GM21390 (cell line): ENCODE data around the gene TBC1D5.
"Not testable (repeated sequence)": the region's sequence is repeated elsewhere in the genome, so short reads cannot be mapped to it uniquely, and the experiment has no call there.

Experiments
- ATAC-seq: cut with Tn5 transposase; IDR thresholded peaks from one replicate; pipeline ENCODE4 v1.9.1; 2021; ENCODE audit not compliant: unreplicated experiment

The TBC1D5 gene

GRCh38 chr3:17360991-17361390 lies 381.4 kb downstream of the TBC1D5 start:
- no peak for ATAC-seq

DNA sequence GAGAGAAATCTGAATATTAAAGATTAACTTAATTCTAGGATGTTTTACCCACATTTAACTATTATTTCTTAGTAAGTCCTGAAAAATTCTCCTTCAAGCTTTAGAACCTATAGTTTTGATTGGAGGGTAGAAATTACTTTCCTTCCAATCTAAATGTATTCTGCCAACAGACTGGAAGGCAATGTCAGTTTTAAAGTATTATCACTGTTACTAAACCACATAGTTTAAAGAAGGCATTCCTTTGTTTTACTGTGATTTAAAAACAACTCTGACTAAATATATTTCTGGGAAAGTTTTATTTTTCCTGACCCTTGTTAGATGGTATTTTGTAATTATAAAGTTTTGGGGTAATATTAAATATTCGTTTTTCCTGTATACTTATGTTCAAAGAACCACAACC lies 382.5 kb downstream of the TBC1D5 start:
- ATAC-seq, result no peak

- no peak for ATAC-seq
Measured at GRCh38 chr3:17357035-17357710, 385.3 kb downstream of the TBC1D5 start.

- ATAC-seq, result no peak
Measured at GRCh38 chr3:17356585-17356984, 385.8 kb downstream of the TBC1D5 start.

GRCh38 chr3:17355591-17355990 lies 386.8 kb downstream of the TBC1D5 start:
- ATAC-seq, result no peak

DNA sequence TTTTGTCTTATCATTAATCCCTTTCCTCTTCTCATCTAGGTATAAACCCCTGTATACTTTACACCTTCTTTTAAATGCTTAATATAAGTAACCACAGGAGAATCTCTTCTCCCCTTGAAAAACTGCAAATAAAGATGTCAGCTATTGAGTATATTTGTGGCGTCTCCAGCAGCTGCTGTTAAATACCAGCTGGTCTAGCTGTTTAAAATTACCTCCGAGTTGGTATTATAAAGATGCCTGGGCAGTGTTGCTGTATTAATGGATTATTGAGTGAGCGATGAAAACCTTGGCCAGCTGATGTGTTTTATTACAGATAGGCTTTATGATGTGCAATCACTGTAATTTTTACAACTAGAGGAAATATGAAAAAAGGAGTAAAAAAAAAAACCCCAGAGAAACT lies 388.1 kb downstream of the TBC1D5 start:
- ATAC-seq, result no peak

- ATAC-seq, result no peak
Measured at GRCh38 chr3:17352620-17353019, 389.8 kb downstream of the TBC1D5 start.

GRCh38 chr3:17351193-17351592 lies 391.2 kb downstream of the TBC1D5 start:
- not testable (repeated sequence) for ATAC-seq

- no peak for ATAC-seq
Measured at GRCh38 chr3:17349093-17349492, 393.3 kb downstream of the TBC1D5 start.

DNA sequence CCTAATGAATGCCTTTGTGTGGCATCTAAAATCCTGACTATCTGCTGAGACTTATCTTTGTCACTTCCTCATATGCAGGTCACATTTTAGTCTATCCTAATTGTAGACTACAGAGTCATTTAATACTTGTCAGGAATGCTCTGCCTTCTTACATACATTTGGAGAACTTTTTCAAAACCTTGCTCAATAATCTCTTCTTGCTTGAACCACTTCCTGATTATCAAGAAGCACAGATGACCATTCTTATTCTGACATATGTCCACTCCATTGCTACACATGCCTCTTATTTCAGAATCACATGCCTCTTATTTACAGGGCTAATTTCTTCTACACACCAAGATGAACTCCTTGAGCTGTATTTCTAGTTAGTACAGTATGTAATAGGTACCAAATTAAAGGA lies 400.3 kb downstream of the TBC1D5 start:
- ATAC-seq, result no peak

- no peak for ATAC-seq
Measured at GRCh38 chr3:17340693-17341092, 401.7 kb downstream of the TBC1D5 start.

DNA sequence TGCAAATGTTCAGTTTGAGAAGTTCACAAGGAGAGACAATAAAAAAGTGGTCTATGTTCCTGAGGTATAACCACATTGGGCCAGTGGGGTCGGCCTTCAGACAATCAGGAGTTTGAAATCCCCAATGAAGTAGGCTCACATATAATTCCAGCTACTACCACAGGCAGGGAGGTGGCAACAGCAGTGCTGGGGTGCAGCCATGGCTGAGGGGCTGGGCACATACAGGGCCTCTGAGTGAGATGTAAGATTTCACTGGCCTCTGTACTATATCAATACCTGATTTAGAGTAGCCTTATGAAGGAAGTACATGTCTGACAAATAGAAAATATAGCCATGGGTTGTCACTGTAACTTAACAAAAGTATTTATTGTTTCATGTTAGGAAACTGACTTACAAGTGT lies 402.2 kb downstream of the TBC1D5 start:
- ATAC-seq, result no peak

GRCh38 chr3:17339132-17339575 lies 403.3 kb downstream of the TBC1D5 start:
- no peak for ATAC-seq

GRCh38 chr3:17336291-17336690 lies 406.1 kb downstream of the TBC1D5 start:
- ATAC-seq, result no peak

DNA sequence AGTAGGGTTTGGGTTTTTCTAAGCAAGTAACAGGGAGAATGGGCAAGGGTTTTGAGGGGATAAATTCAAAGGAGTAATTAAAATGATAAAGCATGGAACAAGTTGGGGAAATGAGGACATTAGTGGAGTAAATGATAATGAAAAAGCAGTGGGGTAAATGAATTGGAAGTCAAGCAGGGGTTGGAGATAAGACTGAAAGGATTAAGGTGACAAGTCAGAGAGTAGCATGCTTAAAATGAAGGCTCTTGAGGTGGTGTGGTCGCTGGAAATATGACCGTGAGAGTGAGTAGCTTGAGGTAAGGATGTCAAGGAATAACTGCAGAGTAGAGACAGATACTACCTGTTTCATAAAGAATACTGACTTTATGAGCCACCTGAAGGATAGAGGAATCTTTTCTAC lies 408.5 kb downstream of the TBC1D5 start:
- ATAC-seq, result no peak

DNA sequence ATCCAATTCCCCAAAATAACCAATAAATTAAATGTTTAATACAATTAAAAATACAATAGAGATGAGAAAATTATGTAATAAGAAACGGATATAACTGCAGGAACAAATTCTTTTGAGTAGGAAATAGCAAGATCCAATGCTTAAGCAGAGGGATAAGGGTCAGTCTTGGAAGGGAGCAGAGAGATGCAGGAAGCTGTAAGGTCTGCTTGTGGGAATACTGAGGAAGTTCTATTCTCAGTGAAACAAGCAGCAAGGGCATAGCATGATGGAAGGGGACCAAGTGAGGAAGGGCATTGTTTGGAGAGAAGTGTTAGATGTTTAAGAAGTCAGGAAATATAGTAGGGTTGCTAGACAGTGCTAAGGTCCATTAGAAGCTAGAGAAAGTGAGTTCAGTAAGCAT lies 409.0 kb downstream of the TBC1D5 start:
- ATAC-seq, result no peak

DNA sequence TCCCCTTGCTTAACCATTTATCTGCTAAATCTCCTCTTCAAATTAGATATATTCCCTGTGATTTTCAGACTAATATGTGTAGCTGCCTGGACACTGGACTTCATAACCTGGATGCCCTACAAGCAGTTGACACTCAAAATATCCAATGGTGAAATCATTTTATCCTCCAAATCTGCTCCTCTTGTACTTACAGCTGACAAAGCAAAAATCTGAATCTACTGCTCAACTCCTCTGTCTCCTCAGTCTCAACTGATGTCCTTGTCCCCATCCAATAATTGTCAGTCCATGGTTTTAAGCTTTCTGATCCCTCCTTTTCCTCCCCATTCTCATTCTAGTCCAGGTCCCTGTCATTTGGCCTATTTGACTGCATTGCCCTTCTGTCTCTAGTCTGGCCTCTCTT lies 411.8 kb downstream of the TBC1D5 start:
- no peak for ATAC-seq

- ATAC-seq, result no peak
Measured at GRCh38 chr3:17329927-17330326, 412.5 kb downstream of the TBC1D5 start.

DNA sequence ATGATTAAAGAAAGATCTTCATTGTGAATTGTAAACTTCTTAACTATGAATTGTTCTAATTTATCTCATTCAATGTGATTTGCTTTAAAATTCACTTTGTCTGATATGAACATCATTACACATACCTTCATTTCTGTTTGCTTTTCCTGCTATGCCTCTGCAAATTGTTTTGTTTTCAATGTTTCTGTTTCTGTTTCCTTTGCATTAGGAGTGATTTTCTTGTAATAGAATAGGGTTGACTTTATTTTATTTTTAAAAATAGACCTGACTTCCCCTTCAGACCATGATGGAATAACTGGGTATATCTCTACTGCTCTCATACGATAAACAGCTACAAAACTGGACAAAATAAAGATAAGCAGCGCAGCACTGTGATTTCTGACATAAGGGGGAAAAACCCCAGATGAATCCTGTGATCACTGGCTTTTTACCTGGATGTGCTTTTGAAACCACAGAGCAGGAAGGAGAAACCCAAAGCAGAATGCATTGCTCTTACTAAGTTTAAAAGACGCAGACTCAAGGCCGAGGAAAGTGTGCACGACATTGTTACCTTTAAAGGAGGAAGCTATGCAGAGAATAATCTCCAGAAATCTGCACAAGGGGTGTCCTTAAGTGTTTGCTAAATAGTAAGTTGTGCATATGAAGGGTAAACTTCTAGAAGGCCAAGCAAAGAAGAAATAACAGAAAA lies 420.2 kb downstream of the TBC1D5 start:
- ATAC-seq, result peak; percentile 65

DNA sequence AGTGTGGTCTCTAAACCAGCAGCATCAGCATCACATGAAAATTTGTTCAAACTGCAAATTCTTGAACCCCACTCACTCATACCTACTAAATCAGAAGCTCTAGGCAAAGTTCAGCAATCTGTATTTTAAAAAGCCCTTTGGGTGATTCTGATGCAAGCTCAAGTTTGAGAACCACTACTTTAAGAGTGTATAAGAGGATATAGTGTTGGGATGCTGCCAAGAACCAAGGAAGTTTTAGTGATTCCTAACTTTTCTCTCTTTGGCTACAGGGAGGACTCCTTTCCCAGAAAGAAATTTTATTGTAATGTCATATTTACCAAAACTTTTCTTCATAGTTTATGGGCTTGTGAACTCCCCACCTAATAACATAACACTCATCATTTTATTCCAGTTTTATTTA lies 422.2 kb downstream of the TBC1D5 start:
- ATAC-seq, result no peak

- no peak for ATAC-seq
Measured at GRCh38 chr3:17315897-17316296, 426.5 kb downstream of the TBC1D5 start.

GRCh38 chr3:17314171-17314570 lies 428.3 kb downstream of the TBC1D5 start:
- no peak for ATAC-seq

DNA sequence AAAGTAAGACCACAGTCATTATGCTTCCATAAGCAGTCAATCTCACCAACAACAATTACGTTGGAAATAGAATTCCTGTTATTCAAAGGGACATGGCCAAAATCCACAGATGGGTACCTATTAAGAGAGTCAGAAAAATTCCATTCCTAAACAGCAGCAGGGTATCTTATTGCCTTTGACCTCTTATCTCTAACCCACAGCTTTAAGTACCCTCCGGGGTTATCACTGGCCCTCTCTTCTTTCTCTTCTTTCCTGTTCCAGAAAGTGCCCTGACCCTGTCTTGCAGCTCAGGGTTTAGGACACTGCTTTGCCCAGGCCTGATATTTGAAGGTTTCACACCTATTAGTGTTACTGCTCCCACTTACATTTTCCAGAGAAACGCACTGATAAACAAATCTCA lies 428.7 kb downstream of the TBC1D5 start:
- no peak for ATAC-seq
